Inferior parietal cortex (tissue), 1 donor: ENCODE data around the gene DACT3.

Experiments
- DNase-seq: peaks from one replicate; pipeline ENCODE4 v3.0.0-alpha.2; 2016; ENCODE audit errors: extremely low spot score

Gene DACT3

DNA sequence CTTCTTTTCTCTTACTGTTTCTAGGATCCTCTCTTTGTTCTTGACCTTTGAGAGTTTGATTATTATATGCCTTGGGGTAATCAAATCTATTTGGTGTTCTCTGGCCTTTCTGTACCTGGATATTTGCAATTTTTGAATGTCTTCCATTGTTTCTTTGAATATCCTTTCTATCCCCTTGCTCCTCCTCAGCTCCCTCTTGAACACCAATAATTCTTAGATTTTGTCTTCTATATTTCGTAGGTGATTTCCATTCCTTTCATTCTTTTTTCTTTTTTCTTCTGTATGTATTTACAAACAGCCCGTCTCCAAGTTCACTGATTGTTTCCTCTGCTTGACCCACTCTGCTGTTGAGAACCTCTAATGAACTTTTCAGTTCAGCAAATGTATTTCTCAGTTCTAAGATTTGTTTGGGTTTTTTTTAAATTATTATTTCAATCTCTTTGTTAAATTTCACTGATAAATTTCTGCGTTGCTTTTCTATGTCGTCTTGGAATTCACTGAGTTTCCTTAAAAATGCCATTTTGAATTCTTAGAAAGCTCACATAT is 62.5 kb downstream of the DACT3 start:
- DNase-seq, result no peak
